Thymus (tissue), 11 donors: ENCODE results near the gene PCDHGA7. TPM values are rescaled to one million over a fixed set of nuclear protein-coding genes. Genes with fewer than 3 reads are reported as not detected.
"Not testable (repeated sequence)": the region's sequence is repeated elsewhere in the genome, so short reads cannot be mapped to it uniquely, and the experiment has no call there.

Experiments used
- DNase-seq, 9 donors: peaks; one replicate each; pipeline ENCODE4 v3.0.0-alpha.2; 2013; ENCODE audit warnings: low spot score in 9 of 9, low read depth in 6 of 9, missing footprints in 1 of 9
- H3K27ac ChIP-seq, 2 donors: one replicate each; pipeline ENCODE4 v1.5.1; 2013; ENCODE audit warnings: control low read depth in 1 of 2, low read depth in 1 of 2, low read length in 1 of 2, mild to moderate bottlenecking in 1 of 2, moderate library complexity in 1 of 2
- H3K27me3 ChIP-seq, 2 donors: one replicate each; pipeline ENCODE4 v1.5.1; 2013; ENCODE audit warnings: low read length in 1 of 2; ENCODE audit not compliant: control insufficient read depth in 2 of 2, insufficient read depth in 1 of 2
- H3K36me3 ChIP-seq, 2 donors: one replicate each; pipeline ENCODE4 v1.5.1; 2013; ENCODE audit warnings: low read length in 1 of 2, mild to moderate bottlenecking in 1 of 2, moderate library complexity in 1 of 2; ENCODE audit not compliant: control insufficient read depth in 2 of 2, insufficient read depth in 2 of 2
- H3K4me1 ChIP-seq, 2 donors: one replicate each; pipeline ENCODE4 v1.5.1; 2013; ENCODE audit warnings: low read length in 2 of 2; ENCODE audit not compliant: control insufficient read depth in 2 of 2, insufficient read depth in 2 of 2
- H3K4me3 ChIP-seq, 2 donors: one replicate each; pipeline ENCODE4 v1.5.1; 2013; ENCODE audit warnings: low read length in 2 of 2, control low read depth in 1 of 2, mild to moderate bottlenecking in 1 of 2
- H3K9me3 ChIP-seq, 2 donors: one replicate each; pipeline ENCODE4 v1.5.1; 2013; ENCODE audit warnings: low read length in 1 of 2, mild to moderate bottlenecking in 1 of 2; ENCODE audit not compliant: control insufficient read depth in 2 of 2, insufficient read depth in 1 of 2
- WGBS: extraction: QIAGEN DNeasy Blood & Tissue Kit; methylation state at CpG from one replicate; pipeline ENCODE4 v1.1.7; 2013; 5-methylcytosine and 5-hydroxymethylcytosine counted together
- polyA plus RNA-seq: library from polyadenylated mRNA; stranded (reverse); fragments of 200-250 nt; gene quantifications from one replicate; pipeline ENCODE4 v1.2.3, GENCODE V29; 2013
- total RNA-seq: library from RNA; stranded (reverse); fragments of 120-200 nt; gene quantifications from one replicate; pipeline ENCODE4 v1.2.4, GENCODE V29; 2013
- donor health status: healthy.

Gene PCDHGA7
- total and polyA plus RNA-seq, 2 donors: 0.28 to 0.46 TPM

DNA sequence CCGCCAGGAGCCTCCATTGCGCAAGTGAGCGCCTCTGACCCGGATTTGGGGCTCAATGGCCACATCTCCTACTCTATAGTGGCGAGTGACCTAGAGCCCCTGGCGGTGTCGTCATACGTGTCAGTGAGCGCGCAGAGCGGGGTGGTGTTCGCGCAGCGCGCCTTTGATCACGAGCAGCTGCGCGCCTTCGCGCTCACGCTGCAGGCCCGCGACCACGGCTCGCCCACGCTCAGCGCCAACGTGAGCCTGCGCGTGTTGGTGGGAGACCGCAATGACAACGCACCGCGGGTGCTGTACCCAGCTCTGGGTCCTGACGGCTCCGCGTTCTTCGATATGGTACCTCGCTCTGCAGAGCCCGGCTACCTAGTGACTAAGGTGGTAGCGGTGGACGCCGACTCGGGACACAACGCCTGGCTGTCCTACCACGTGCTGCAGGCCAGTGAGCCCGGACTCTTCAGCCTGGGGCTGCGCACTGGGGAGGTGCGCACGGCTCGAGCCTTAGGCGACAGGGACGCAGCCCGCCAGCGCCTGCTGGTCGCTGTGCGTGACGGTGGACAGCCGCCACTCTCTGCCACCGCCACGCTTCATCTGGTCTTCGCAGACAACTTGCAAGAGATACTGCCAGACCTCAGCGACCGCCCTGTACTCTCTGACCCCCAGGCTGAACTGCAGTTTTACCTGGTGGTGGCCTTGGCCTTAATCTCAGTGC is 27.2 kb downstream of the PCDHGA7 start:
- no peak overlapping the region for H3K4me3 ChIP-seq
- 35% methylated on average over 64 of the region's 64 CpGs for WGBS
- H3K9me3 ChIP-seq: peaks cover 13 to 34% of the 10 kb centered on the region in 2 donors
- H3K27ac ChIP-seq: no peak overlapping the region
- H3K4me1 ChIP-seq: peaks cover 0 to 4% of the 10 kb centered on the region in 2 donors
- no peak for DNase-seq
- peaks cover 31 to 79% of the 10 kb centered on the region in 2 donors for H3K27me3 ChIP-seq
- H3K36me3 ChIP-seq: no peaks in the 10 kb centered on the region

DNA sequence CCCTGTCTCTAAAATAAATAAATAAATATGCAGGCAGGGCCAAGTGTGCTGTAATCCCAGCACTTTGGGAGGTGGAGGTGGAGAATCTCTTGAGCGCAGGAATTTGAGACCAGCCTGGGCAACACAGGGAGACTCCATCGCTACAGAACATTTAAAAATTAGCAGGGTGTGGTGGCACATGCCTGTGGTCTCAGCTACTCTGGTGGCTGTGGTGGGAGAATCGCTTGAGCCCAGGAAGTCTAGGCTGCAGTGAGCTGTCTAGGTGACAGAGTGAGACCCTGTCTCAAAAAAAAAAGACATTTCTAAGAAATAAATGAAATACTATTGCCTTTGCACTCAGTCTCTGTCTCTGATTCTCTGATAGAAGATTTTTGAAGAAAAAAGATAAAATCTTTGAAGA is 29.0 kb downstream of the PCDHGA7 start:
- Histone ChIP-seq H3K36me3 (no peaks in the 10 kb centered on the region), H3K9me3 (peaks cover 13 to 34% of the 10 kb centered on the region in 2 donors), H3K4me3 (no peak overlapping the region), H3K27ac (no peak overlapping the region), H3K4me1 (peaks cover 0 to 4% of the 10 kb centered on the region in 2 donors), H3K27me3 (peaks cover 38 to 89% of the 10 kb centered on the region in 2 donors)
- DNase-seq: no peak
- 71% methylated on average over 3 of the region's 3 CpGs for WGBS

DNA sequence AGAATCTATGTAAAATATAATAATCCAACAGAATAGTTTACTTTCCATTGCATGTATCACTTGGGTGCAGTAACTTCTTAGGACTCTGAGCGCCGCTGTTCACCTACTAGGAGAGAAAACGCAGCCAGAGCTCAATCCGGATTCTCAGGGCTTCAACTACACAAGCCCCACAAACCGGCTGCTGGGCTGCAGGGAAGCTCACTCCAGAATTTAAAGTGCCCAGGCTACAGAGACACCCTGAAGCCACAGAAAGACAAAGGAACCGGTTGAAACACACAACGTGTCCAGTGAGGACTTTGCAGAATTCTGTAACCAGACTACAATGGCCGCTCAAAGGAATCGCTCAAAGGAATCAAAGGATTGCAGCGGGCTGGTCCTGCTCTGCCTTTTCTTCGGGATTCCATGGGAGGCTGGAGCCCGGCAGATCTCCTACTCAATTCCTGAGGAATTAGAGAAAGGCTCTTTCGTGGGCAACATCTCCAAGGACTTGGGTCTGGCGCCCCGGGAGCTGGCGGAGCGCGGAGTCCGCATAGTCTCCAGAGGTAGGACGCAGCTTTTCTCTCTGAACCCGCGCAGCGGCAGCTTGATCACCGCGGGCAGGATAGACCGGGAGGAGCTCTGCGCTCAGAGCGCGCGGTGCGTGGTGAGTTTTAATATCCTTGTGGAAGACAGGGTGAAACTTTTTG is 30.5 kb downstream of the PCDHGA7 start, which contains the start of gene PCDHGA10:
Gene PCDHGA10 (plus strand): TSS at position 134 of the 686 bp plus-strand sequence. CDS start 189 bp downstream, at position 323.
- H3K36me3 ChIP-seq: no peaks in the 10 kb centered on the region
- H3K9me3 ChIP-seq: peaks cover 13 to 30% of the 10 kb centered on the region in 2 donors
- H3K27me3 ChIP-seq: peaks cover 44 to 94% of the 10 kb centered on the region in 2 donors
- no peak within 1 kb of the TSS for H3K27ac ChIP-seq
- 12% methylated on average over 31 of the region's 31 CpGs for WGBS
- peaks cover 0 to 4% of the 10 kb centered on the region in 2 donors for H3K4me1 ChIP-seq
- DNase-seq: peak in 3 of 9 donors; percentile 32 to 67 (median 55)
- H3K4me3 ChIP-seq: peak within 1 kb of the TSS; percentile 29 to 39

DNA sequence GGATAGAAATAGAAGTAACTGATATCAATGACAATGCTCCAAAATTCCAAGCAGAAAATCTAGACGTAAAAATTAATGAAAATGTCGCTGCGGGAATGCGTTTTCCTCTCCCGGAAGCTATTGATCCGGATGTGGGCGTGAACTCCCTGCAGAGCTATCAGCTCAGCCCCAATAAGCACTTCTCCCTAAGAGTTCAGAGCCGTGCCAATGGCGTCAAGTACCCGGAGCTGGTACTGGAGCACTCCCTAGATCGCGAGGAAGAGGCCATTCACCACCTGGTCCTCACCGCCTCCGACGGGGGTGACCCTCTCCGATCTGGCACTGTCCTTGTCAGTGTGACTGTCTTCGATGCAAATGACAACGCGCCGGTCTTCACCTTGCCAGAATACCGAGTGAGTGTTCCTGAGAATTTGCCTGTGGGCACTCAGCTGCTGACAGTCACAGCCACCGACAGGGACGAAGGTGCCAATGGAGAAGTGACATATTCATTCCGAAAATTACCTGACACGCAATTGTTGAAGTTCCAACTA is 31.1 kb downstream of the PCDHGA7 start:
- Histone ChIP-seq H3K4me3 (peak overlapping the region; percentile 29 to 32), H3K27ac (no peak overlapping the region)

DNA sequence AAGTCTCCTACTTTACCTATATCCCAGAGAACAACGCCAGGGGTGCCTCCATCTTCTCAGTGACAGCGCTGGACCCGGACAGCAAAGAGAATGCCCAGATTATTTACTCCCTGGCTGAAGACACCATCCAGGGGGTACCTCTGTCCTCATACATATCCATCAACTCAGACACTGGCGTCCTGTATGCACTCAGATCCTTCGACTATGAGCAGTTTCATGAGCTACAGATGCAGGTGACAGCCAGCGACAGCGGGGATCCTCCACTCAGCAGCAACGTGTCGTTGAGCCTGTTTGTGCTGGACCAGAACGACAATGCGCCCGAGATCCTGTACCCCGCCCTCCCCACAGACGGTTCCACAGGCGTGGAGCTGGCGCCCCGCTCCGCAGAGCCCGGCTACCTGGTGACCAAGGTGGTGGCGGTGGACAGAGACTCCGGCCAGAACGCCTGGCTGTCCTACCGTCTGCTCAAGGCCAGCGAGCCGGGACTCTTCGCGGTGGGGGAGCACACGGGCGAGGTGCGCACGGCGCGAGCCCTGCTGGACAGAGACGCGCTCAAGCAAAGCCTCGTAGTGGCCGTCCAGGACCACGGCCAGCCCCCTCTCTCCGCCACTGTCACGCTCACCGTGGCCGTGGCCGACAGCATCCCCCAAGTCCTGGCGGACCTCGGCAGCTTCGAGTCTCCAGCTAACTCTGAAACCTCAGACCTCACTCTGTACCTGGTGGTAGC is 32.2 kb downstream of the PCDHGA7 start:
- peaks cover 14 to 31% of the 10 kb centered on the region in 2 donors for H3K9me3 ChIP-seq
- not testable (repeated sequence) for H3K4me1 ChIP-seq, DNase-seq, H3K36me3 ChIP-seq, H3K4me3 ChIP-seq, H3K27ac ChIP-seq
- 33% methylated on average over 46 of the region's 46 CpGs for WGBS
- H3K27me3 ChIP-seq: peaks cover 52 to 94% of the 10 kb centered on the region in 2 donors

More for the DNA sequence above, 31.1 kb downstream of the PCDHGA7 start:
- Histone ChIP-seq H3K4me1 (peaks cover 0 to 4% of the 10 kb centered on the region in 2 donors), H3K9me3 (peaks cover 14 to 29% of the 10 kb centered on the region in 2 donors), H3K27me3 (peaks cover 50 to 94% of the 10 kb centered on the region in 2 donors), H3K36me3 (no peaks in the 10 kb centered on the region)
- DNase-seq: no peak
- 16% methylated on average over 25 of the region's 25 CpGs for WGBS

DNA sequence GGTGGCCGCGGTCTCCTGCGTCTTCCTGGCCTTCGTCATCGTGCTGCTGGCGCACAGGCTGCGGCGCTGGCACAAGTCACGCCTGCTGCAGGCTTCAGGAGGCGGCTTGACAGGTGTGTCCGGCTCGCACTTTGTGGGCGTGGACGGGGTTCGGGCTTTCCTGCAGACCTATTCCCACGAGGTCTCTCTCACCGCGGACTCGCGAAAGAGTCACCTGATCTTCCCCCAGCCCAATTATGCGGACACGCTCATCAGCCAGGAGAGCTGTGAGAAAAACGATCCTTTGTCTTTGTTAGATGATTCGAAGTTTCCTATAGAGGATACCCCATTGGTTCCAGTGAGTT is 32.7 kb downstream of the PCDHGA7 start:
- Histone ChIP-seq H3K27me3 (peaks cover 48 to 94% of the 10 kb centered on the region in 2 donors), H3K9me3 (peaks cover 12 to 27% of the 10 kb centered on the region in 2 donors)
- not testable (repeated sequence) for H3K36me3 ChIP-seq, DNase-seq, H3K4me1 ChIP-seq, H3K4me3 ChIP-seq, H3K27ac ChIP-seq
- 28% methylated on average over 24 of the region's 24 CpGs for WGBS

DNA sequence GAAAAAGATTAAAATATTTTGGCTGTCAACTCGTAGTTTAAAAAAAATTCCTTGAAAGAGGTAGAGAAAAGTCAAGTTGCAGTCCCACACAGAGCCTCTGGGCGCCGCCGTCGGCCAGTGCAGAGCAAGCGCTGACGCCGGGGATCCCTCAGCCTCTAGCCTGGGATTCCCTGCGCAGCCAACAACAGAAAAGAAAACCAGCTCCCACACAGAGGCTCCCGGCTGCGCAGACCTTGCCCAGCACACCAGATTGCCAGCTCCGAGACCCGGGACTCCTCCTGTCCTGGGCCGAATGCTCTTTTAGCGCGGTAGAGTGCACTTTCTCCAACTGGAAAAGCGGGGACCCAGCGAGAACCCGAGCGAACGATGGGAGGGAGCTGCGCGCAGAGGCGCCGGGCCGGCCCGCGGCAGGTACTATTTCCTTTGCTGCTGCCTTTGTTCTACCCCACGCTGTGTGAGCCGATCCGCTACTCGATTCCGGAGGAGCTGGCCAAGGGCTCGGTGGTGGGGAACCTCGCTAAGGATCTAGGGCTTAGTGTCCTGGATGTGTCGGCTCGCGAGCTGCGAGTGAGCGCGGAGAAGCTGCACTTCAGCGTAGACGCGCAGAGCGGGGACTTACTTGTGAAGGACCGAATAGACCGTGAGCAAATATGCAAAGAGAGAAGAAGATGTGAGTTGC is 35.1 kb downstream of the PCDHGA7 start, which contains the start of gene PCDHGB7:
Gene PCDHGB7 (plus strand): TSS at position 184 of the 679 bp plus-strand sequence. CDS start 183 bp downstream, at position 367.
- Histone ChIP-seq H3K9me3 (peaks cover 18 to 37% of the 10 kb centered on the region in 2 donors), H3K27me3 (peaks cover 61 to 100% of the 10 kb centered on the region in 2 donors), H3K4me1 (peaks cover 0 to 10% of the 10 kb centered on the region in 2 donors), H3K4me3 (peak within 1 kb of the TSS; percentile 20 to 29)
- peak in 6 of 9 donors; percentile 19 to 69 (median 34) for DNase-seq
- WGBS: 6% methylated on average over 47 of the region's 47 CpGs
- not testable (repeated sequence) for H3K36me3 ChIP-seq, H3K27ac ChIP-seq

DNA sequence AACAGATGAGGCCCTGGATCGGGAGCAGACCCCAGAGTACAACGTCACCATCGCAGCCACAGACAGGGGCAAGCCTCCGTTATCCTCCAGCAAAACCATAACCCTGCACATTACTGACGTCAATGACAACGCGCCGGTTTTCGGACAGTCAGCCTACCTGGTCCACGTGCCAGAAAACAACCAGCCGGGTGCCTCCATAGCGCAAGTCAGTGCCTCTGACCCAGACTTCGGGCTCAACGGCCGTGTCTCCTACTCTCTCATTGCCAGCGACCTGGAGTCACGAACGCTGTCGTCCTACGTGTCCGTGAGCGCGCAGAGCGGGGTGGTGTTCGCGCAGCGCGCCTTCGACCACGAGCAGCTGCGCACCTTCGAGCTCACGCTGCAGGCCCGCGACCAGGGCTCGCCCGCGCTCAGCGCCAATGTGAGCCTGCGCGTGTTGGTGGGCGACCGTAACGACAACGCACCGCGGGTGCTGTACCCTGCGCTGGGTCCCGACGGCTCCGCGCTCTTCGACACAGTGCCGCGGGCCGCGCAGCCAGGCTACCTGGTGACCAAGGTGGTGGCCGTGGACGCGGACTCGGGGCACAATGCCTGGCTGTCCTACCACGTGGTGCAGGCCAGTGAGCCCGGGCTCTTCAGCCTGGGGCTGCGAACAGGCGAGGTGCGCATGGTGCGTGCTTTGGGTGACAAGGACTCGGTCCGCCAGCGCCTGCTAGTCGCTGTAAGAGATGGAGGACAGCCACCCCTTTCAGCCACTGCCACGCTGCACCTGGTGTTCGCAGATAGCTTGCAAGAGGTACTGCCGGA is 36.7 kb downstream of the PCDHGA7 start:
- DNase-seq: no peak
- H3K4me3 ChIP-seq: no peak overlapping the region
- WGBS: 44% methylated on average over 74 of the region's 74 CpGs

More for the DNA sequence above, 36.7 kb downstream of the PCDHGA7 start:
- H3K27me3 ChIP-seq: peaks cover 56 to 96% of the 10 kb centered on the region in 2 donors
- H3K27ac ChIP-seq: no peak overlapping the region
- peaks cover 19 to 36% of the 10 kb centered on the region in 2 donors for H3K9me3 ChIP-seq
- H3K36me3 ChIP-seq: no peaks in the 10 kb centered on the region
- H3K4me1 ChIP-seq: peaks cover 0 to 6% of the 10 kb centered on the region in 2 donors
